Spleen (tissue), 11 donors: ENCODE results near the gene AP3S1. TPM values are rescaled to one million over a fixed set of nuclear protein-coding genes. Genes with fewer than 3 reads are reported as not detected.

Experiments
- DNase-seq: peaks from one replicate; pipeline ENCODE4 v3.0.0-alpha.2; 2020
- H3K27ac ChIP-seq, 8 donors: fragments of 200-600 bp; sonication (generic) in 7 of 8; 1 replicate in 4 of 8; 2 replicates in 4 of 8; pipeline versions ENCODE4 v1.5.0 to v1.8.0; 2016 to 2021; ENCODE audit warnings: inconsistent platforms in 4 of 8, mild to moderate bottlenecking in 4 of 8, moderate library complexity in 1 of 8
- H3K27me3 ChIP-seq, 7 donors: fragments of 200-600 bp; sonication (generic) in 6 of 7; replicated peaks in 1 of 7; 1 replicate in 4 of 7; 2 replicates in 3 of 7; pipeline versions ENCODE4 v1.5.0 to v1.8.0; 2016 to 2021; ENCODE audit warnings: inconsistent platforms in 3 of 7, mild to moderate bottlenecking in 1 of 7
- H3K36me3 ChIP-seq, 6 donors: fragments of 200-600 bp; sonication (generic) in 5 of 6; 1 replicate in 4 of 6; 2 replicates in 2 of 6; pipeline versions ENCODE4 v1.5.0 to v1.8.0; 2016 to 2021; ENCODE audit warnings: inconsistent platforms in 2 of 6
- H3K4me1 ChIP-seq, 6 donors: fragments of 200-600 bp; sonication (generic) in 5 of 6; 1 replicate in 3 of 6; 2 replicates in 3 of 6; pipeline versions ENCODE4 v1.5.0 to v1.8.0; 2016 to 2021; ENCODE audit warnings: inconsistent platforms in 3 of 6
- H3K4me3 ChIP-seq, 8 donors: fragments of 200-600 bp; sonication (generic) in 7 of 8; 1 replicate in 4 of 8; 2 replicates in 4 of 8; pipeline versions ENCODE4 v1.5.0 to v1.8.0; 2016 to 2021; ENCODE audit warnings: inconsistent platforms in 4 of 8, mild to moderate bottlenecking in 4 of 8, moderate library complexity in 2 of 8
- H3K9me3 ChIP-seq, 8 donors: fragments of 200-600 bp; sonication (generic) in 7 of 8; 1 replicate in 4 of 8; 2 replicates in 4 of 8; pipeline versions ENCODE4 v1.5.0 to v1.8.0; 2016 to 2021; ENCODE audit warnings: inconsistent platforms in 4 of 8
- POLR2A ChIP-seq, 3 donors: fragments of 450-650 bp; IDR thresholded peaks; one replicate each; pipeline ENCODE4 v1.5.1; 2017; ENCODE audit warnings: antibody characterized with exemption in 3 of 3, mild to moderate bottlenecking in 1 of 3
- POLR2AphosphoS5 ChIP-seq, 3 donors: sonication (generic); formaldehyde crosslinking; IDR thresholded peaks; one replicate each; pipeline ENCODE4 v1.5.1; 2017; ENCODE audit warnings: antibody characterized with exemption in 3 of 3
- WGBS, 5 donors: extraction: QIAGEN DNeasy Blood & Tissue Kit in 3 of 5; methylation state at CpG; one replicate each; pipeline versions ENCODE4 v1.1.5 to v1.1.7; 2013 to 2018; 5-methylcytosine and 5-hydroxymethylcytosine counted together
- intact Hi-C: fragments of 100-400 bp; cut with DNase I; formaldehyde crosslinking; loops from one replicate; pipeline ENCODE4 v1.15.0; 2023; ENCODE audit warnings: low total_unique reads
- polyA plus RNA-seq, 3 donors: library from polyadenylated mRNA; stranded (reverse); fragments of 200-250 nt; gene quantifications; one replicate each; pipeline ENCODE4 v1.2.1, GENCODE V29; 2013
- total RNA-seq, 7 donors: library from RNA; depleted of rRNA in 3 of 7; stranded (reverse); fragments of >200 nt in 3 of 7; fragmentation: NEBNext Ultra II Directional in 4 of 7; extraction: Animal tissue kit (Norgen Biotek cat#: 25700) in 4 of 7; gene quantifications; one replicate each; pipeline versions ENCODE4 v1.1.0 to v1.2.1, GENCODE V29; 2016 to 2021
- TF ChIP-seq, protein P1 (sequence below), 11 experiments: fragments of 200-600 bp in 7 of 11; fragments of 450-650 bp in 4 of 11; sonication (generic) in 4 of 11; IDR thresholded peaks in 8 of 11; conservative IDR thresholded peaks in 3 of 11; 1 replicate in 7 of 11; 2 replicates in 4 of 11; pipeline versions ENCODE4 v1.4.0 to v1.8.0; 2016 to 2021; ENCODE audit warnings: antibody characterized with exemption in 11 of 11, inconsistent platforms in 4 of 11, mild to moderate bottlenecking in 1 of 11
- donor health status: healthy with polysubstance abuse.
- donor health status: DM: no; HTN: no; CAD: no; lungs with moderate emphysema.
- donor health status: DM: no; HTN: no; CAD: no.
- donor health status: Bipolar disorder and iron deficiency.
- donor health status: healthy.
- donor health status: DM: no; HTN: no; CAD: no.
- donor health status: DM: yes; HTN: yes; CAD: no.

AP3S1 gene
- total and polyA plus RNA-seq, 10 donors, result 42.0 to 190 (median 61.7) TPM

DNA sequence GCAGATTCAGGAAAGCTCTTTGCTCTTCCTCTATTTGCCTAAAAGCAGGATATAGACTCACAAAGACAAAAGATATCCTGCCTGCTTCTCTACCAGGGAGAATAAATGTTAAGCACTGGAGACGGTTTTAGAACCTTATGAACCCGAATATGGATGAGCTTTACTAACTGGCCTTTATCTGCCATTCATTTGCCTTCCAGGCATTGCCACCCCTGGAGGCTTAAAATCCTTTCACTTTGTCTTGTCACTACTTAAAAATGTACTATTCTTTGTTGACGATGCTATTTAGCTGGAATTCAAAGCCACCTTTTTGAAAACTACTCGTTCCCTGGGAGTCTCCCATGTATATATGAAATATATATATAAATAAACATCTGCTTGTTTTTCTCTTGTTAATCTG lies 97.3 kb downstream of the AP3S1 start:
- no peak overlapping the region for H3K27ac ChIP-seq
- no peaks in the 10 kb centered on the region for H3K4me1 ChIP-seq
- no peaks in the 10 kb centered on the region for H3K36me3 ChIP-seq
- H3K9me3 ChIP-seq, result peaks cover 0 to 10% (median 0%) of the 10 kb centered on the region in 8 donors
- no peak for TF ChIP-seq POLR2AphosphoS5 (IDR thresholded peaks at IDR 0.05)
- TF ChIP-seq, protein P1, sequence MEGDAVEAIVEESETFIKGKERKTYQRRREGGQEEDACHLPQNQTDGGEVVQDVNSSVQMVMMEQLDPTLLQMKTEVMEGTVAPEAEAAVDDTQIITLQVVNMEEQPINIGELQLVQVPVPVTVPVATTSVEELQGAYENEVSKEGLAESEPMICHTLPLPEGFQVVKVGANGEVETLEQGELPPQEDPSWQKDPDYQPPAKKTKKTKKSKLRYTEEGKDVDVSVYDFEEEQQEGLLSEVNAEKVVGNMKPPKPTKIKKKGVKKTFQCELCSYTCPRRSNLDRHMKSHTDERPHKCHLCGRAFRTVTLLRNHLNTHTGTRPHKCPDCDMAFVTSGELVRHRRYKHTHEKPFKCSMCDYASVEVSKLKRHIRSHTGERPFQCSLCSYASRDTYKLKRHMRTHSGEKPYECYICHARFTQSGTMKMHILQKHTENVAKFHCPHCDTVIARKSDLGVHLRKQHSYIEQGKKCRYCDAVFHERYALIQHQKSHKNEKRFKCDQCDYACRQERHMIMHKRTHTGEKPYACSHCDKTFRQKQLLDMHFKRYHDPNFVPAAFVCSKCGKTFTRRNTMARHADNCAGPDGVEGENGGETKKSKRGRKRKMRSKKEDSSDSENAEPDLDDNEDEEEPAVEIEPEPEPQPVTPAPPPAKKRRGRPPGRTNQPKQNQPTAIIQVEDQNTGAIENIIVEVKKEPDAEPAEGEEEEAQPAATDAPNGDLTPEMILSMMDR (IDR thresholded peaks at IDR 0.05 in 8 of 11, conservative IDR thresholded peaks at IDR 0.05 in 3 of 11), result no peak
- no peak for TF ChIP-seq POLR2A (IDR thresholded peaks at IDR 0.05)
- intact Hi-C loops, result no loop called here
- no peak overlapping the region for H3K4me3 ChIP-seq
- 74 to 86% (median 81%) methylated on average over 4 of the region's 4 CpGs for WGBS, 5 donors
- DNase-seq, result no peak
- H3K27me3 ChIP-seq, result no peaks in the 10 kb centered on the region

DNA sequence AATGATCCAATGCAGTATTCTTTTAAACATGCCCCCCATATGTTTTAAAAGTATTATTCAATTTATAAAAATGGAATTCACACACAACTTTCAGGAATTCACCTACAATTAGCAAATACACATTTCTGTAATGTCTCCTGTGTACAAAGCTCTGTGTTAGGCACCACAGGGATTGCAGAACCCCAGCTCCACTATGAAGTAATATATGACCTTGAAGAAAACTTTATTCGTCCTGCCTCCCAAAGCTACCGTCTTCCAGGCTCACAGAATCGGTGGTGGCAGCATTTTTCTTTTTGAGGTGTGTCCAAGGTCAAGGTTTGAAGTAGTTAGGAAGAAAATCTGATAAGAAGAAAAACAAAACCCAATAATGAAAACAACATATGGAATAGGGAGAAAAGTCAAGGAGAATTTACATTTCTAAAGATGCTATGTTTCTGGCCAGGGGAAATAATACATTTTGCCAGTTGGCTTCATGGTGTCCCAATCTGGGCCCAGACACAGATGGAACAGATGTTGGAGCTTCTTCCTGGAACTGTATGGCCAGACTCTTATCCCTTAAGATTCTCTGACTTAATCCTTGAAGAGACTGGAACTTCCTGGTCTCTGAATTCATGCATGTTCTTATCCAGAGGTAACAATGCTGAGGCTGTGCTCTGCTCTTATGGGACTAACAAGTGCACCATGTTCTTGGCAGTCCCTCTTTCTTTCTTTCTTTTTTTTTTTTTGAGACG lies 98.5 kb downstream of the AP3S1 start:
- Histone ChIP-seq H3K27me3 (no peaks in the 10 kb centered on the region), H3K4me1 (no peaks in the 10 kb centered on the region), H3K27ac (no peak overlapping the region), H3K36me3 (no peaks in the 10 kb centered on the region), H3K9me3 (peaks cover 0 to 10% (median 0%) of the 10 kb centered on the region in 8 donors), H3K4me3 (no peak overlapping the region)
- 72 to 85% (median 75%) methylated on average over 3 to 4 of the region's 4 CpGs for WGBS, 5 donors
- intact Hi-C loops, result no loop called here
- TF ChIP-seq POLR2A (IDR thresholded peaks at IDR 0.05), result no peak
- TF ChIP-seq, protein P1 (IDR thresholded peaks at IDR 0.05 in 8 of 11, conservative IDR thresholded peaks at IDR 0.05 in 3 of 11), result no peak
- TF ChIP-seq POLR2AphosphoS5 (IDR thresholded peaks at IDR 0.05), result no peak
- DNase-seq, result no peak

DNA sequence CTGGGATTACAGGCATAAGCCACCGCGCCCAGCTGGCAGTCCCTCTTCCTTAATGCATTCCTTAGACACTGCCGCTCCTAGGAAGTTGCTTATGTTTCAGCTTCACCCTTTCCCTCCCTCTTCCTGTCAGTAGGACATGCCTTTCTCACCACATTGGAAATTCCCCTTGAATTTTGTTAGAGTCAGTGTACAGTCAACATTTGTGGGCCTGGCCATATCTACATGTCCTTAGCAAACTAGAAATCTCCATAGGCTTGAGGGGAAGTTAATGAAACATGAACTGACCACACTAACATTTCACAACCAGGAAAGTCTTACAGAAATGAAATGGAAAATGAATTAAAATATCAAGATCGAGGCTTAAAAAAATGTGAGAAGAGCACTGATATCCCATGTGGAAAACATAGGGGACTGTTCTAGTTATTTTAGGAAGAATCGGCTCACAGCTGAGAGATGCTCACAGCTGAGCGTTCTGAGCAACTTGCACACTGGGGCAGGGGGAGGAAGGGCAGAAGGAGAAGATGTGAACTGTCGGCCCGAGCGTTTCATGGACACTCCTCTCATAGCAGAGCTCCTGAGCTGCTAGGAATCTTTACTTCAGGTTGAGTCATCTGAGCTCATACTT lies 99.4 kb downstream of the AP3S1 start:
- H3K36me3 ChIP-seq, result no peaks in the 10 kb centered on the region
- intact Hi-C loops, result no loop called here
- H3K9me3 ChIP-seq, result peaks cover 0 to 10% (median 0%) of the 10 kb centered on the region in 8 donors
- no peak for TF ChIP-seq POLR2AphosphoS5 (IDR thresholded peaks at IDR 0.05)
- H3K4me3 ChIP-seq, result peak overlapping the region in 1 of 8 donors; percentile 12
- no peak for DNase-seq
- no peaks in the 10 kb centered on the region for H3K4me1 ChIP-seq
- H3K27ac ChIP-seq, result no peak overlapping the region
- 69 to 95% (median 70%) methylated on average over 9 of the region's 9 CpGs for WGBS, 5 donors
- no peaks in the 10 kb centered on the region for H3K27me3 ChIP-seq

DNA sequence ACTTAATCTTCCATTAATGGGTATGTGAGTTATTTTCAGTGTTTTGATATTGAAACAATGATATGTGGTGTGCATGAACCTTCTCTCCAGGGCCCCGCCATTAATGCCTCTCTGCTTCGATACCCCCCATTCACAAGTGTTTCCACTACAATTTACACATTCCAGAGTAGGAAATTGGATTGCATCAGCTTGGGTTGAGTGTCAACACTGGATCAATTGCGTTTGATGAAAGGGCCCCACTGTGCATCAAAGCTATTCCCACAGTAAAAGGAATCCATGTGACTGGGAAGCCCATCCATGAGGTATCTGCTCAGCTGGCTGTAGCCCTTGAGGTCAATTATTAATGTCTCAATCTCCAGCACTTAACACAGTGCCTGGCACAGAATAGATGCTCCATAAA lies 102.8 kb downstream of the AP3S1 start:
- no peak for DNase-seq
- H3K36me3 ChIP-seq, result no peaks in the 10 kb centered on the region
- H3K4me3 ChIP-seq, result no peak overlapping the region
- 87 to 93% (median 90%) methylated on average over 3 of the region's 3 CpGs for WGBS, 5 donors
- H3K9me3 ChIP-seq, result peaks cover 0 to 10% (median 0%) of the 10 kb centered on the region in 8 donors
- no peak overlapping the region for H3K27ac ChIP-seq
- H3K27me3 ChIP-seq, result no peaks in the 10 kb centered on the region
- intact Hi-C loops, result no loop called here
- TF ChIP-seq POLR2AphosphoS5 (IDR thresholded peaks at IDR 0.05) (no peak), POLR2A (IDR thresholded peaks at IDR 0.05) (no peak)
- TF ChIP-seq, protein P1 (IDR thresholded peaks at IDR 0.05 in 8 of 11, conservative IDR thresholded peaks at IDR 0.05 in 3 of 11), result no peak
- no peaks in the 10 kb centered on the region for H3K4me1 ChIP-seq
